Astrocyte (in vitro differentiated cells and primary cell): ENCODE measurements around the gene MYH11. TPM values are rescaled to one million over a fixed set of nuclear protein-coding genes. Genes with fewer than 3 reads are reported as not detected.

Experiments
- DNase-seq: peaks from one replicate; pipeline ENCODE4 v3.0.0-alpha.2; 2010; ENCODE audit warnings: low read depth
- FAIRE-seq: peaks from 2 replicates; lab custom pipeline; 2011; peaks lifted over from hg19 to GRCh38; lab: Jason Lieb, UNC
- H2AFZ ChIP-seq: 2 replicates; pipeline ENCODE4 v1.6.0; 2012; ENCODE audit warnings: low read depth, low read length, inconsistent platforms
- H3K27ac ChIP-seq: 2 replicates; pipeline ENCODE4 v1.5.1; 2011; ENCODE audit warnings: low read depth, low read length, inconsistent platforms
- H3K27me3 ChIP-seq: 2 replicates; pipeline ENCODE4 v1.6.0; 2011; ENCODE audit warnings: low read length, inconsistent platforms; ENCODE audit not compliant: insufficient read depth
- H3K36me3 ChIP-seq: 2 replicates; pipeline ENCODE4 v1.5.1; 2011; ENCODE audit warnings: low read length, inconsistent platforms; ENCODE audit not compliant: insufficient read depth
- H3K4me1 ChIP-seq: 2 replicates; pipeline ENCODE4 v1.5.1; 2011; ENCODE audit warnings: low read length, inconsistent platforms; ENCODE audit not compliant: insufficient read depth
- H3K4me2 ChIP-seq: 2 replicates; pipeline ENCODE4 v1.6.0; 2012; ENCODE audit warnings: low read length, inconsistent platforms
- H3K4me3 ChIP-seq: 2 replicates; pipeline ENCODE4 v1.5.1; 2011; ENCODE audit warnings: low read depth, mild to moderate bottlenecking, low read length, inconsistent platforms; ENCODE audit not compliant: insufficient read depth
- H3K79me2 ChIP-seq: 2 replicates; pipeline ENCODE4 v1.6.0; 2012; ENCODE audit warnings: mild to moderate bottlenecking, low read length, inconsistent platforms; ENCODE audit not compliant: insufficient read depth
- H3K9ac ChIP-seq: 2 replicates; pipeline ENCODE4 v1.6.0; 2012; ENCODE audit warnings: mild to moderate bottlenecking, low read length, inconsistent platforms
- H3K9me3 ChIP-seq: 2 replicates; pipeline ENCODE4 v1.5.1; 2012; ENCODE audit warnings: low read depth, mild to moderate bottlenecking, low read length, inconsistent platforms; ENCODE audit not compliant: insufficient read depth
- H4K20me1 ChIP-seq: 2 replicates; pipeline ENCODE4 v1.6.0; 2012; ENCODE audit warnings: low read length, inconsistent platforms; ENCODE audit not compliant: insufficient read depth
- H3K27ac Mint-ChIP-seq: one replicate; pipeline ENCODE4 v1.8.0; 2021; ENCODE audit warnings: mild to moderate bottlenecking, mixed read lengths; ENCODE audit not compliant: unreplicated experiment
- H3K27me3 Mint-ChIP-seq: one replicate; pipeline ENCODE4 v1.8.0; 2021; ENCODE audit warnings: low read depth, mixed read lengths; ENCODE audit not compliant: unreplicated experiment
- H3K36me3 Mint-ChIP-seq: one replicate; pipeline ENCODE4 v1.8.0; 2021; ENCODE audit warnings: low read depth, mixed read lengths; ENCODE audit not compliant: unreplicated experiment
- H3K4me1 Mint-ChIP-seq: one replicate; pipeline ENCODE4 v1.8.0; 2021; ENCODE audit warnings: low read depth, mixed read lengths; ENCODE audit not compliant: unreplicated experiment
- H3K4me3 Mint-ChIP-seq: one replicate; pipeline ENCODE4 v1.8.0; 2021; ENCODE audit warnings: mild to moderate bottlenecking, moderate library complexity, mixed read lengths; ENCODE audit not compliant: unreplicated experiment
- H3K9me3 Mint-ChIP-seq: one replicate; pipeline ENCODE4 v1.8.0; 2021; ENCODE audit warnings: mild to moderate bottlenecking, mixed read lengths; ENCODE audit not compliant: unreplicated experiment
- EZH2 ChIP-seq: IDR thresholded peaks from 2 replicates; pipeline ENCODE4 v1.6.1; 2012; ENCODE audit warnings: mild to moderate bottlenecking, low read length, inconsistent platforms; ENCODE audit not compliant: insufficient read depth
- total RNA-seq: library from RNA; stranded (reverse); gene quantifications from 2 replicates; pipeline ENCODE4 v1.2.1, GENCODE V29; 2021
- TF ChIP-seq, protein P1 (sequence below): IDR thresholded peaks from 2 replicates; pipeline ENCODE4 v1.5.1; 2011; ENCODE audit warnings: low read depth, mild to moderate bottlenecking, inconsistent platforms, low read length, moderate library complexity; ENCODE audit not compliant: insufficient read depth

The MYH11 gene
- total RNA-seq, 1 donor from 2014 or later: 1.0 TPM

- Mint-ChIP-seq H3K4me3 (no peak overlapping the region), H3K9me3 (no peaks in the 10 kb centered on the region), H3K4me1 (peaks cover 9% of the 10 kb centered on the region), H3K36me3 (no peaks in the 10 kb centered on the region), H3K27me3 (no peaks in the 10 kb centered on the region), H3K27ac (no peak overlapping the region)
- no peaks in the 10 kb centered on the region for H3K9me3 ChIP-seq
- H2AFZ ChIP-seq: no peak overlapping the region
- H4K20me1 ChIP-seq: no peaks in the 10 kb centered on the region
- no peaks in the 10 kb centered on the region for H3K79me2 ChIP-seq
- peaks cover 20% of the 10 kb centered on the region for H3K4me1 ChIP-seq
- H3K36me3 ChIP-seq: no peaks in the 10 kb centered on the region
- TF ChIP-seq, protein P1, sequence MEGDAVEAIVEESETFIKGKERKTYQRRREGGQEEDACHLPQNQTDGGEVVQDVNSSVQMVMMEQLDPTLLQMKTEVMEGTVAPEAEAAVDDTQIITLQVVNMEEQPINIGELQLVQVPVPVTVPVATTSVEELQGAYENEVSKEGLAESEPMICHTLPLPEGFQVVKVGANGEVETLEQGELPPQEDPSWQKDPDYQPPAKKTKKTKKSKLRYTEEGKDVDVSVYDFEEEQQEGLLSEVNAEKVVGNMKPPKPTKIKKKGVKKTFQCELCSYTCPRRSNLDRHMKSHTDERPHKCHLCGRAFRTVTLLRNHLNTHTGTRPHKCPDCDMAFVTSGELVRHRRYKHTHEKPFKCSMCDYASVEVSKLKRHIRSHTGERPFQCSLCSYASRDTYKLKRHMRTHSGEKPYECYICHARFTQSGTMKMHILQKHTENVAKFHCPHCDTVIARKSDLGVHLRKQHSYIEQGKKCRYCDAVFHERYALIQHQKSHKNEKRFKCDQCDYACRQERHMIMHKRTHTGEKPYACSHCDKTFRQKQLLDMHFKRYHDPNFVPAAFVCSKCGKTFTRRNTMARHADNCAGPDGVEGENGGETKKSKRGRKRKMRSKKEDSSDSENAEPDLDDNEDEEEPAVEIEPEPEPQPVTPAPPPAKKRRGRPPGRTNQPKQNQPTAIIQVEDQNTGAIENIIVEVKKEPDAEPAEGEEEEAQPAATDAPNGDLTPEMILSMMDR: no peak
- TF ChIP-seq EZH2: no peak
- H3K27me3 ChIP-seq: no peaks in the 10 kb centered on the region
- no peak overlapping the region for H3K9ac ChIP-seq
- FAIRE-seq (no peak), DNase-seq (no peak)
- H3K4me2 ChIP-seq: peak overlapping the region; percentile 81
- no peak overlapping the region for H3K4me3 ChIP-seq
- H3K27ac ChIP-seq: no peak overlapping the region
Observed at GRCh38 chr16:15897121-15897780, 40.4 kb upstream of the MYH11 start.

GRCh38 chr16:15894571-15895374, 37.9 kb upstream of the MYH11 start:
- no peaks in the 10 kb centered on the region for H3K36me3 ChIP-seq
- H3K4me1 ChIP-seq: peaks cover 16% of the 10 kb centered on the region
- DNase-seq (no peak), FAIRE-seq (no peak)
- TF ChIP-seq, protein P1: no peak
- no peak for TF ChIP-seq EZH2
- H3K9me3 ChIP-seq: no peaks in the 10 kb centered on the region
- H3K27me3 ChIP-seq: no peaks in the 10 kb centered on the region
- H3K4me2 ChIP-seq: no peak overlapping the region
- no peak overlapping the region for H3K9ac ChIP-seq
- H4K20me1 ChIP-seq: no peaks in the 10 kb centered on the region
- H2AFZ ChIP-seq: no peak overlapping the region
- Mint-ChIP-seq H3K4me1 (peaks cover 6% of the 10 kb centered on the region), H3K27me3 (no peaks in the 10 kb centered on the region), H3K36me3 (no peaks in the 10 kb centered on the region), H3K27ac (no peak overlapping the region), H3K4me3 (no peak overlapping the region), H3K9me3 (no peaks in the 10 kb centered on the region)
- H3K79me2 ChIP-seq: no peaks in the 10 kb centered on the region
- H3K4me3 ChIP-seq: no peak overlapping the region
- H3K27ac ChIP-seq: no peak overlapping the region
